Putamen (tissue), 1 donor: ENCODE results near the gene PAK4.
"Not testable (repeated sequence)": the region's sequence is repeated elsewhere in the genome, so short reads cannot be mapped to it uniquely, and the experiment has no call there.

Experiments used
- DNase-seq: peaks from one replicate; pipeline ENCODE4 v3.0.0-alpha.2; 2016; ENCODE audit warnings: low spot score

Gene PAK4

DNA sequence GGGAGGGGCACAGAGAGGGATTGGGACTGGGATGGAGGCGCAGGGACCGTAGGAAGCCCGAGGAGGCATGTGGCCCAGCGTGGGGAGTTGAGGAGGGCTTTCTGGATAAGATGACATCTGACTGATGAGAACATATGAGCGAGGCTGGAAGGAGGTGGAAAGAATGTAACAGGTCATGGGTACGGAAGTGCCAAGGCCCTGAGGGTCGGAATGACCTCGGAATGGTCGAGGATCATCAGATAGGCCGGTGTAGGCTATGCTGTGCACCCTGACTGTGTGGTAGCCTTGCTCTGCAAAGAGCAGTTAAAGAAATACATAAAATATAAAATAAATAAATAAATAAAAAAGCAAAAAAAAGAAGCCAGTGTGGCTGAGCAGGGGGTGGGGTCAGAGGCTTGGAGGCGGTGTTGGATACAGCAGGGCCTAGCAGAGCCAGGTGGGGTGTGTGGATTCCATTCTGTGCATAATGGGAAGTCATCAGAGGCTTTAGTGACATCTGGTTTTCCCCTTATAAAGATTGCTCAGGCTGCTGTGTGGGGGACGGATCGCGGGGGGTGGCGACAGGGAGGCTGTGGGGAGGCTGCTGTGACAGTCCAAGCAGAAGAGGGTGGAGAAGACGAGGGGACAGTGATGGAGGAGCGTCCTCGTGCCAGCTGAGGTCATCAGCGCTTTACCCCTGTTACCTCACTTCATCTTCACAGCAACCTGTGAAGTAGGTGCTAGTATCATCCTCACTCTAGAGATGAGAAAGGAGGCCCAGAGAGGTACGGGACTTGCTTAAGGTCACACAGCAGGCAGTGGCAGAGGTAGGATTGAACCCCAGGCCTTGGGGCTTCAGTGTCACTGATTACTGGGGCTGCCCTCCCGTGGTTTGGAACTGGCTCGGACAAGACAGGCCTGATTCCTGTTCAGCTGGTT lies 5.0 kb downstream of the PAK4 start:
- DNase-seq: no peak

- no peak for DNase-seq
Measured at GRCh38 chr19:39131255-39131755, 5.7 kb downstream of the PAK4 start.

DNA sequence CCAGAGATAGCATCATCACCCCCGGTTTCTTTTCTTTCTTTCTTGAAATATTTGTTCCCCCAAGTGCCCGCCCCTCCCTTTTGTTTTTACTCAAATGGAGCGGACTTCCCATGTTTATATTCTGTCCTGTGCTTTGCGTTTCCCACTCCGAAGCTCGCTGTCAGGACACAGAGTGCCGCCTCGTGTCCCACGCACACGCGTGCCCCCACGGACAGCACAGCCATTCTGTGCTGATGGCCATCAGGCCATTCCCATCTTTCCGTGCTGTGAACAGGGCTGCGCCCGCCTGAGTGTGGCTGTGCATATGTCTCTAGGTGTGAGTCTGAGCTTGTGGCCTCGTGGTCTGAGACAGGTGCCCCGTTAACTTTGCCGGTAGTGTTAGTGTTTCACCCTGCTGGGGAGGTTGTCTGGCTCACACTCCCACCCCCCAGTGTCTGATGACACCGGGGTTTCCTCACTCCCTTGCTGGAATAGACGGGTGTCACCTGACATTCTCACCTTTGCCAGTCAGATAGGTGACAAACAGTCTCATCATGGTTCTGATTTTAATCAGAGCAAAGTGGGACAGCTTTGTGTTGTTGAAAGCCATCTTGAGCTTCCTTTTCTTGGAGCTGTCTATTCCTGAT lies 6.9 kb downstream of the PAK4 start:
- DNase-seq: no peak

- no peak for DNase-seq
Measured at GRCh38 chr19:39133431-39134270, 8.1 kb downstream of the PAK4 start.

- DNase-seq: no peak
Measured at GRCh38 chr19:39135701-39136100, 10.1 kb downstream of the PAK4 start.

GRCh38 chr19:39136225-39136940 lies 10.8 kb downstream of the PAK4 start:
- DNase-seq: no peak

- no peak for DNase-seq
Measured at GRCh38 chr19:39137131-39137530, 11.5 kb downstream of the PAK4 start.

DNA sequence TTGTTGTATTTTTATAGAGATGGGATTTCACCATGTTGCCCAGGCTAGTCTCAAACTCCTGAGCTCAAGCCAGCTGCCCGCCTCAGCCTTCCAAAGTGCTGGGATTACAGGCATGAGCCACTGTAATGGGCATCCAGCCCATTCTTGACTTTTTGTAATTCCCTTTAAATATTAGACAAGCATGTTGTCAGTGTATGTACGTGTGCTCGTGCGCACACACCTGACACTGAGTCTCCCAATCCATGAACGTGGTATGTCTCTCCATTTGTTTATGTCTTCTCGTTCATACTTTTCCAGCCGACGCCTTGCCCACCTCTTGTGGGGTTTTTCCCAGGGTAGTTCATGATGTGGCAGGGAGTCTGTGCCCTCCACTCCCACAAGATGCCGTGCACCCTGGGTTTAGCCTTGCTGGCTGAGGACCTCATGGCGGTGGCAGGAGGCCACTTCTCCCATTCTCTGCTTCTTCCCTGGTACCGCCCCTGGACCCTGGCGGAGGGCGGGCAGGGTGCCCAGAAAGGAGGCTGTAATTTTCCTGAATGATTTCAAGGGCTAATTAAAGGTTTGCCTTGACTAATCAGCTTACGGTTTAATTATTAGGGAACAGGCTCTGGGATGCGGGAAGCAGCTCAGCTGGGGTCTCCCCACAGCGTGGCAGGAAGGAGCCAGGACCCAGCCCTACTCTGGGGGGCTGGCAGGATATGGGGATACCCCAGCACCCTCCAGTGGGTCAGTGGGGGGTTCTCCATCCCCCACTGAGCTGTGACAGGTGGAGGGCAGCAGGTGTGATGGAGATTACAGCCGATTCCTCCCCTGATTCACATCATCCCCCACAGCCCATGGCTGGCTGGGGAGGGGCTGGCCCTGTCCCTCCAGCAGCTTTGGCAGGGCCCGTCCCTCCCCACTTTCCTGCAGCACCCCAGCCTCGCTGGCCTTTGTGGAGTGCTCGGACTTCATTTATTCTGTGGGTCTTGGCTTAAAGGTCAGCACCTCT lies 12.9 kb downstream of the PAK4 start:
- no peak for DNase-seq

DNA sequence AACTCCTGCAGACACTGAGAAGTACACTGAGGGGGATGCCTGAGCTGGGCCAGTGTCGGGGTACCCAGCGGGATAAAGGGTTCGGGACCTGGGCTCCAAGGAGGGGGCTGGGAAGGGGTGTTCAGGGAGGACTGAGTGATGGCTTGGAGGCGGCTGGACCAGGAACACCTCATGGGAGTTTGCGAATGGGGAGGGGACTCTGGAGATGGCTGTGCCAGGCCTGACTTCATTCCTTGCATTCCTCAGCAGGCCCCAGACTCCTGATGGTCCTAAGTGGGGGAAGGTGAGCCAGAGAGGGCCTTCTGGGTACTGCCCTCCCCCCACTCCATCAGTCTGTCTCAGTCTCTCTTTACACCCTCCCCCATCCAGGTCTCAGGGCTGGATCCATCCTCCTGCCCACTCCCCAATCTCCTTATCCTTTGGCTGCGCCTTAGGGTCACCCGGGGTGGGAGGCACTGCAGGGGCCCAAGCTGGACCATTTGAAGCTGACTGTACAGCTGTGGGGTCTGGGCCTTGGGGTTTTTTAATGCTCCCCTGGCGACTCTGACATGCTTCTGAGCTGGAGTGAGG lies 13.8 kb downstream of the PAK4 start:
- no peak for DNase-seq

- DNase-seq: no peak
Measured at GRCh38 chr19:39139971-39140453, 14.4 kb downstream of the PAK4 start.

DNA sequence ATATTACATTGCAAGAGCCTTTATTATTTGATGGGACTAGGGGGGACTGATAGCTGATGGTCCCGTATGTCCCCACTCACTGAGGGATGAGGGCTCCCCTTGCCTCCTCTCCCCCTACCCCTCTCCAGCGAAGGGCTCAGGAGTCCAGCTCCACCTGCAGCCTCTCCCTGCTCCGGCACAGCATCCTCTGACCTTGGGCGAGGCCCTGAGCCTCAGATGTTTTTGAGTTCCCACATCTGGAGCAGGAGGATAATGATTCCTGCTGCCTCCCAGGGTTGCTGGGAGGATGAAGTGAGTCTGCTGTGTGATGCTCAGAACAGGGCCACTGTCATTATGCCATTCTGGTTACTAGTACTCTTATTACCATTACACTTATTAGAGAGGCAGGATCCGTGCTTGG lies 15.0 kb downstream of the PAK4 start:
- no peak for DNase-seq

DNA sequence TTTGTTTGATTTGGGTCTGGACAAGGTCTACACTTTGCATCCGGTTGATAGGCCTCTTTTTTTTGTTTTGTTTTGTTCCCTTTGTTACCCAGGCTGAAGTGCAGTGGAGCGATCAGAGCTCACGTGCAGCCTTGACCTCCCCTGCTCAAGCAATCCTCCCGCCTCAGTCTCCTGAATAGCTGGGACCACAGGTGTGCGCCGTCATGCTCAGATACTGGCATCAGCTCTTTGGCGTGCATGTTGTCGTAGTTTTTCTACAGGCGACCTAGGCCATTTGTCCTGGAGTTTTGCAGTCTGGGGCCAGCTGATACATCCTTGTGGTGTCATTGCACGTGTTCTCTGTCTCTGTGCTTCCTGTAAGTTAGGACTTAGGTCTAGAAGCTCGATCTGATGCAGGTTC lies 16.3 kb downstream of the PAK4 start:
- no peak for DNase-seq

GRCh38 chr19:39142630-39143029 lies 17.0 kb downstream of the PAK4 start:
- no peak for DNase-seq

GRCh38 chr19:39143757-39144289 lies 18.2 kb downstream of the PAK4 start:
- DNase-seq: not testable (repeated sequence)

DNA sequence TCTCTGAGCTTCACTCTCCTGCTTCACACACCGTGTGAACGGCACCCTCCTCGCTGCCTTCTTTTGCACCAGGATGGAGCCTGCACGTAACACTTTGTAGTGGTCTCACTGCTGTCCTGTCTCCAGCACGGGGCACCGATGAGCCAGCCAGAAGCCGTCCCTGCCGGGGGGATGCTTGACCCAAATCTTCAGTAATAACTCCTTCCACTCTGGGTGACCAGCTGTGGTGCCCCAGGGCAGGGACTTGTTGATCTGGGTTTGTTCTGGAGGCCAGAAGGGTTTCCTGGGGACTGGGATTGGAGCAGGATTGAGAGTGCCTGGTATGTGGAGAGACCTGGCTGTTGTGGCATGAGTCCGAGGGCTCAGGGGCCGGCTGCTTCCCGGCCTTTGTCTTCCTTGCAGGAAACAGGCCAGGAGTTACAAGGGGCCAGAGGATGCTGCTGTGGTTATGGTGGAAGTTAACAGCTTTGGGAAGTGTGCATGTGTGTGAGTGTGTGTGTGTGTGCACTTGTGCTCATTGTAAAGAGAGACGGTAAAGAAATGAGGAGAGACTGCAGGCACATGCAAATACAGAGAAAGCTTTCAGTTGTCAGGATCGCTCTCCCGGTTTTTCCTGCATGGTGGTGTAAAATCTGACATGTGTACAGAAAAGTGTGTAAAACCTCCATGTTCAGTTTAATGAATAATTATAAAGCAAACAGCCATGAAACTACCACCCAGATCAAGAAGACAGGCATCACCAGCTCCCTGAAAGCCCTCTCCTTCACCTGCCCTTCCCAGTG lies 18.9 kb downstream of the PAK4 start:
- no peak for DNase-seq

DNA sequence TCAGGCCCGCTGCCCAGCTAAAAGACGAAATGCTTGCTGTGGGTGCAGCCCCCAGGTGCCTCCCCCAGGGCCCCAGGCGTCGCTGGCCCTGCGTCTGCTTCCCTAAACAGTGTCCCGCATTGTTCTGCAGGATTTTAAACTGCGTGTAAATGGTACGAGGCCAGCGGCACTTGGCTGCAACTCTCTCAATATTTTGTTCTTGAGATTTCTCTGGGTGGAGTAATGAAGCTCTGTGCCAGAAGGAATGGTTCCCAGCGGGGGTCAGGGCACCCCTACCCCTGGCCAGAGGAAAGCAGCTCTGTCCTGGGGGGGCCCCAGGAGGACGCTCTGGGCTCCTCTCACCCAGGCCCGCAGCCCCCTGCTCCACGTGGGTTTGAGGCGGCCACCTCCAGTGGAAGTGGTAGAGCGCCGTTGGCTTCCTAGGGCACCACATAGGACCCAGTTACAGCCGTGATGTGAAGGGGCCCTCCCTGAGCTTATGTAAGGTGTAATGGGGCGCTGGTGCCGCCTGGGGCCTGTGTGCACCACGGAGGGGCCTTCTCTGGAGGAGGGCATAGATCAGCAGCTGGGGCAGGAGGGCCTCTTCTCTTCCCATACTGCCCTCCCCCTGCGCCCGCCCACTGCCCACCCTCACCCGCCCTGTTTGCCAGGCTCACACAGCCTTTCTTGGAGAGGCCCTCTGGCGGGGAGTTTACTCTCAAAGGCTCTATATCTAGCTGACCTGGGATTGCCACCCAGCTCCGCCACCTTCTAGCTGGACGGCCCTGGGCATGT lies 19.8 kb downstream of the PAK4 start:
- DNase-seq: peak; percentile 72

- DNase-seq: no peak
Measured at GRCh38 chr19:39146091-39146490, 20.5 kb downstream of the PAK4 start.
